ENCODE results near the gene HSD11B2. TPM values are rescaled to one million over a fixed set of nuclear protein-coding genes. Genes with fewer than 3 reads are reported as not detected.

Gene HSD11B2
- total RNA-seq (1 to 10 TPM; 3.0 to 4.6 TPM), polyA plus RNA-seq (ENCODE audit: insufficient read length in 2 of 2) (1 to 10 TPM; 5.7 to 9.3 TPM)
- long read RNA-seq, donor 1, partial matches to known transcripts, result 0 of 1 reads
- long read RNA-seq, donor 1, other reads (novel, unspliced or antisense), result 0 of 1 reads
- long read RNA-seq, donor 2, result 0 reads
- long read RNA-seq, donor 3, partial matches to known transcripts, result 0 of 1 reads
- long read RNA-seq, donor 3, other reads (novel, unspliced or antisense), result 0 of 1 reads
- long read RNA-seq, donor 4, transcript HSD11B2-201 (5 exons, 1,900 nt), result major isoform, 11 of 11 reads
- long read RNA-seq, donor 4, partial matches to known transcripts, result 0 of 11 reads
- long read RNA-seq, donor 4, other reads (novel, unspliced or antisense), result 0 of 11 reads

DNA sequence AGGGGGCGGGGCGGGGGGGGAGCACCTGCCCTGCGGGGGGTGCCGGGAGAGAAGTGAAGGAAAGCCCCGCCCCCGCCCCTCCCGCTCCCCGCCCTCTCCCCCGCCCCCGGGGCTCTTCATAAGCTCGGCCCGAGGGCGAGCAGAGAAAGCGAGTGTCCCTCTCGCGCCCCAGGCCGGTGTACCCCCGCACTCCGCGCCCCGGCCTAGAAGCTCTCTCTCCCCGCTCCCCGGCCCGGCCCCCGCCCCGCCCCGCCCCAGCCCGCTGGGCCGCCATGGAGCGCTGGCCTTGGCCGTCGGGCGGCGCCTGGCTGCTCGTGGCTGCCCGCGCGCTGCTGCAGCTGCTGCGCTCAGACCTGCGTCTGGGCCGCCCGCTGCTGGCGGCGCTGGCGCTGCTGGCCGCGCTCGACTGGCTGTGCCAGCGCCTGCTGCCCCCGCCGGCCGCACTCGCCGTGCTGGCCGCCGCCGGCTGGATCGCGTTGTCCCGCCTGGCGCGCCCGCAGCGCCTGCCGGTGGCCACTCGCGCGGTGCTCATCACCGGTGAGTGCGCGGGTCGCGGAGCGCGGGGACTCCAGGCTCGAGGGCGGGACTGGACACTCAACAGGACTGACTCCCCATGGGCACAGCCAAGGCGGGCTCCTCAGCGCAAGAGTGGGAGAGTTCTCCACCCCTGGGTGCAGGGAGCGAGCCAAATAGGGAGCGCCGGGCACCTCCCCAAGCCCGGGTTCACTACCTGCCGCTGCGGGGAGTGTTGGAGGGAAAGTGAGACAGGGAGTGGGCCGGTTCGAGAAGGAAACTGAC, at the start of gene HSD11B2:
Gene HSD11B2, plus strand, starts transcription at position 145 of the 798 bp plus-strand sequence. Its CDS starts 128 bp downstream, at position 273.
- WGBS (ENCODE audit: insufficient coverage), result under 1% methylated on average over 75 of the region's 87 CpGs

GRCh38 chr16:67383284-67383683, 47.6 kb upstream of the HSD11B2 start:
- H3K36me3 ChIP-seq (ENCODE audit: control insufficient read depth, insufficient read depth, low read length), result peaks cover 3% of the 10 kb centered on the region
- WGBS (ENCODE audit: insufficient coverage), result 80% methylated on average over 2 of the region's 3 CpGs
- no peaks in the 10 kb centered on the region for H3K9me3 ChIP-seq (ENCODE audit: control insufficient read depth, insufficient read depth, low read length)
- no peak for DNase-seq (ENCODE audit: low read depth in 4 of 6, low spot score in 6 of 6)
- no peak overlapping the region for H3K27ac ChIP-seq (ENCODE audit: low read depth, low read length)
- peaks cover 8% of the 10 kb centered on the region for H3K4me1 ChIP-seq (ENCODE audit: control insufficient read depth, insufficient read depth, low read length)
- no peak overlapping the region for H3K4me3 ChIP-seq (ENCODE audit: low read depth, low read length)
- no peaks in the 10 kb centered on the region for H3K27me3 ChIP-seq (ENCODE audit: control insufficient read depth, insufficient read depth, low read length)

More for the DNA sequence above, at the start of gene HSD11B2:
- Histone ChIP-seq H3K4me1 (ENCODE audit: control insufficient read depth, insufficient read depth, low read length) (peaks cover 23% of the 10 kb centered on the region), H3K9me3 (ENCODE audit: control insufficient read depth, insufficient read depth, low read length) (no peaks in the 10 kb centered on the region), H3K36me3 (ENCODE audit: control insufficient read depth, insufficient read depth, low read length) (peaks cover 19% of the 10 kb centered on the region), H3K27me3 (ENCODE audit: control insufficient read depth, insufficient read depth, low read length) (peaks cover 26% of the 10 kb centered on the region), H3K27ac (ENCODE audit: low read depth, low read length) (no peak within 1 kb of the TSS), H3K4me3 (ENCODE audit: low read depth, low read length) (peak within 1 kb of the TSS; percentile 5)
- DNase-seq (ENCODE audit: low read depth in 4 of 6, low spot score in 6 of 6), result peak in 2 of 6 donors; percentile 66 to 67

- no peak overlapping the region for H3K4me3 ChIP-seq (ENCODE audit: low read depth, low read length)
- H3K27ac ChIP-seq (ENCODE audit: low read depth, low read length), result no peak overlapping the region
- peaks cover 6% of the 10 kb centered on the region for H3K36me3 ChIP-seq (ENCODE audit: control insufficient read depth, insufficient read depth, low read length)
- peaks cover 25% of the 10 kb centered on the region for H3K4me1 ChIP-seq (ENCODE audit: control insufficient read depth, insufficient read depth, low read length)
- 65% methylated on average over 7 of the region's 8 CpGs for WGBS (ENCODE audit: insufficient coverage)
- no peaks in the 10 kb centered on the region for H3K27me3 ChIP-seq (ENCODE audit: control insufficient read depth, insufficient read depth, low read length)
- H3K9me3 ChIP-seq (ENCODE audit: control insufficient read depth, insufficient read depth, low read length), result no peaks in the 10 kb centered on the region
- peak in 1 of 6 donors; percentile 82 for DNase-seq (ENCODE audit: low read depth in 4 of 6, low spot score in 6 of 6)
Observed at GRCh38 chr16:67384778-67385510, 46.0 kb upstream of the HSD11B2 start.

GRCh38 chr16:67386861-67387455, 44.0 kb upstream of the HSD11B2 start:
- WGBS (ENCODE audit: insufficient coverage), result 91% methylated on average over 5 of the region's 5 CpGs
- Histone ChIP-seq H3K4me1 (ENCODE audit: control insufficient read depth, insufficient read depth, low read length) (peaks cover 45% of the 10 kb centered on the region), H3K27me3 (ENCODE audit: control insufficient read depth, insufficient read depth, low read length) (no peaks in the 10 kb centered on the region), H3K9me3 (ENCODE audit: control insufficient read depth, insufficient read depth, low read length) (no peaks in the 10 kb centered on the region), H3K27ac (ENCODE audit: low read depth, low read length) (no peak overlapping the region), H3K36me3 (ENCODE audit: control insufficient read depth, insufficient read depth, low read length) (peaks cover 16% of the 10 kb centered on the region), H3K4me3 (ENCODE audit: low read depth, low read length) (no peak overlapping the region)
- DNase-seq (ENCODE audit: low read depth in 4 of 6, low spot score in 6 of 6), result no peak

GRCh38 chr16:67387479-67388079, 43.3 kb upstream of the HSD11B2 start:
- Histone ChIP-seq H3K36me3 (ENCODE audit: control insufficient read depth, insufficient read depth, low read length) (peaks cover 20% of the 10 kb centered on the region), H3K4me1 (ENCODE audit: control insufficient read depth, insufficient read depth, low read length) (peaks cover 51% of the 10 kb centered on the region), H3K27me3 (ENCODE audit: control insufficient read depth, insufficient read depth, low read length) (no peaks in the 10 kb centered on the region), H3K4me3 (ENCODE audit: low read depth, low read length) (no peak overlapping the region), H3K9me3 (ENCODE audit: control insufficient read depth, insufficient read depth, low read length) (no peaks in the 10 kb centered on the region), H3K27ac (ENCODE audit: low read depth, low read length) (no peak overlapping the region)
- 90% methylated on average over 7 of the region's 8 CpGs for WGBS (ENCODE audit: insufficient coverage)
- DNase-seq (ENCODE audit: low read depth in 4 of 6, low spot score in 6 of 6), result no peak

GRCh38 chr16:67388191-67388590, 42.7 kb upstream of the HSD11B2 start:
- H3K9me3 ChIP-seq (ENCODE audit: control insufficient read depth, insufficient read depth, low read length), result no peaks in the 10 kb centered on the region
- no peak overlapping the region for H3K27ac ChIP-seq (ENCODE audit: low read depth, low read length)
- no peak for DNase-seq (ENCODE audit: low read depth in 4 of 6, low spot score in 6 of 6)
- H3K4me3 ChIP-seq (ENCODE audit: low read depth, low read length), result no peak overlapping the region
- H3K4me1 ChIP-seq (ENCODE audit: control insufficient read depth, insufficient read depth, low read length), result peaks cover 57% of the 10 kb centered on the region
- peaks cover 24% of the 10 kb centered on the region for H3K36me3 ChIP-seq (ENCODE audit: control insufficient read depth, insufficient read depth, low read length)
- 88% methylated on average over 5 of the region's 8 CpGs for WGBS (ENCODE audit: insufficient coverage)
- no peaks in the 10 kb centered on the region for H3K27me3 ChIP-seq (ENCODE audit: control insufficient read depth, insufficient read depth, low read length)

- DNase-seq (ENCODE audit: low read depth in 4 of 6, low spot score in 6 of 6), result no peak
- H3K27me3 ChIP-seq (ENCODE audit: control insufficient read depth, insufficient read depth, low read length), result no peaks in the 10 kb centered on the region
- no CpG with 5 or more reads among the region's 2 CpGs for WGBS (ENCODE audit: insufficient coverage)
Observed at GRCh38 chr16:67388591-67388990, 42.3 kb upstream of the HSD11B2 start.

DNA sequence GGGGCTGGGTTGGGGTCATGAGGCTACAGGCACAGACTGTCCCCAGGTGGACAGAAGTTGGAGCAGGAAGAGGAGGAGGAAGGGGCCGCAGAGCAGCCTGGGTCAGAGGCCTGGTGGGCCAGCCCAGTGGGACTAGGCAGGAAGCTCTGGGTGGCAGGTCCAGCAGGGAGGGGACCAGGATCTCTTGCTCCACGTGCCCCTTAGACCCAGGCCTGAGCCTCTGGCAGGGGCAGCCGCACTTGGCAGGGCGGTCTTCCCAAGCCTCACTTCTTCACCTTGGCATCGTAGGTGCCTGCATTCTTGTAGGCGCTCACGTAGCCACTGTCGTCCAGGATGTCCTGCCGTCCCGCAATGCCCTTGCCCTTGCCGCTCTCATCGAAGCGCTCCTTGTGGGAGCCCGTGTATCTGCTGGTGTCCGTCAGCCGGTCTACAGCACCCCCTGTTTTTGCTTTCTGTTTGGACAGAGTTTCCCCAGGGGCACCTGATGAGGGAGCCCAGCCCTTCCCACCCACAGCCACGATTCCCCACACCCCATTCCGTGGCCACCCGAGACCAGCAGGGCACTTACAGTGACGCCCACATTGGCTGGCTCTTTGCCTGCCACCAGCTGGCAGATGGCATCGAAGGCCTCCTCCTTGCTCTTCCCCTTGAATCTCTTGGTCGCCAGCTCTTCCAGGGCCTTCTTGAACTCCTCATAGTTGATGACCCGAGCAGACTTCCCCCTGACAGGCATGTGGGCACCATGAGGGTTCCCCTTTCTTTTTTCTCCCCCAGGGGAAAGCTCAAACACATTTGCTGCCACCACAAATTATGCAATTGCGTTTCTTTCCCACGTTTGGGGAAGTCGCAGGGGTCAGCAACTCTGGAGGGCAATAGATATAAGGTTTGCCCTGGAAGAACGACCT, 40.8 kb upstream of the HSD11B2 start:
- Histone ChIP-seq H3K27me3 (ENCODE audit: control insufficient read depth, insufficient read depth, low read length) (peaks cover 8% of the 10 kb centered on the region), H3K27ac (ENCODE audit: low read depth, low read length) (peak overlapping the region; percentile 92), H3K9me3 (ENCODE audit: control insufficient read depth, insufficient read depth, low read length) (no peaks in the 10 kb centered on the region), H3K4me3 (ENCODE audit: low read depth, low read length) (no peak overlapping the region), H3K36me3 (ENCODE audit: control insufficient read depth, insufficient read depth, low read length) (peaks cover 26% of the 10 kb centered on the region), H3K4me1 (ENCODE audit: control insufficient read depth, insufficient read depth, low read length) (peaks cover 75% of the 10 kb centered on the region)
- 73% methylated on average over 24 of the region's 27 CpGs for WGBS (ENCODE audit: insufficient coverage)
- DNase-seq (ENCODE audit: low read depth in 4 of 6, low spot score in 6 of 6), result peak in 1 of 6 donors; percentile 36

More at GRCh38 chr16:67388591-67388990, 42.3 kb upstream of the HSD11B2 start:
- H3K9me3 ChIP-seq (ENCODE audit: control insufficient read depth, insufficient read depth, low read length), result no peaks in the 10 kb centered on the region
- H3K27ac ChIP-seq (ENCODE audit: low read depth, low read length), result peak overlapping the region; percentile 92
- H3K4me1 ChIP-seq (ENCODE audit: control insufficient read depth, insufficient read depth, low read length), result peaks cover 61% of the 10 kb centered on the region
- peaks cover 24% of the 10 kb centered on the region for H3K36me3 ChIP-seq (ENCODE audit: control insufficient read depth, insufficient read depth, low read length)
- H3K4me3 ChIP-seq (ENCODE audit: low read depth, low read length), result no peak overlapping the region
